Measurements from ENCODE around the gene SLC22A2. TPM values are rescaled to one million over a fixed set of nuclear protein-coding genes. Genes with fewer than 3 reads are reported as not detected.

Gene SLC22A2
- total RNA-seq, 3 donors from 2014 or later = not detected

- no peaks in the 10 kb centered on the region for H3K36me3 ChIP-seq
- no peak overlapping the region for H3K4me3 ChIP-seq
- intact Hi-C loops (cut with DNase I; ENCODE audit: low total_unique reads) = no loop called here
- TF ChIP-seq CTCF (IDR thresholded peaks at IDR 0.05) (no peak), POLR2A (IDR thresholded peaks at IDR 0.05) (no peak), POLR2AphosphoS5 (IDR thresholded peaks at IDR 0.05) (no peak)
- no peak overlapping the region for H3K27ac ChIP-seq
- H3K4me1 ChIP-seq = no peaks in the 10 kb centered on the region
- no peak for DNase-seq (ENCODE audit: low spot score in 2 of 2)
- H3K9me3 ChIP-seq = no peaks in the 10 kb centered on the region
- H3K27me3 ChIP-seq = no peaks in the 10 kb centered on the region
These were observed 6.4 kb downstream of the SLC22A2 start for GRCh38 chr6:160252073-160252813.

GRCh38 chr6:160249671-160250070 lies 8.9 kb downstream of the SLC22A2 start:
- Histone ChIP-seq H3K36me3 (no peaks in the 10 kb centered on the region), H3K27me3 (no peaks in the 10 kb centered on the region), H3K9me3 (no peaks in the 10 kb centered on the region), H3K27ac (no peak overlapping the region), H3K4me3 (no peak overlapping the region), H3K4me1 (no peaks in the 10 kb centered on the region)
- intact Hi-C loops (cut with DNase I; ENCODE audit: low total_unique reads) = no loop called here
- TF ChIP-seq POLR2AphosphoS5 (IDR thresholded peaks at IDR 0.05) (no peak), POLR2A (IDR thresholded peaks at IDR 0.05) (no peak), CTCF (IDR thresholded peaks at IDR 0.05) (no peak)
- DNase-seq (ENCODE audit: low spot score in 2 of 2) = no peak

- TF ChIP-seq CTCF (IDR thresholded peaks at IDR 0.05) (no peak), POLR2AphosphoS5 (IDR thresholded peaks at IDR 0.05) (no peak)
- Histone ChIP-seq H3K27ac (no peak overlapping the region), H3K4me3 (no peak overlapping the region), H3K36me3 (no peaks in the 10 kb centered on the region), H3K4me1 (no peaks in the 10 kb centered on the region), H3K9me3 (no peaks in the 10 kb centered on the region), H3K27me3 (no peaks in the 10 kb centered on the region)
- intact Hi-C loops (cut with DNase I; ENCODE audit: low total_unique reads) = no loop called here
- no peak for DNase-seq (ENCODE audit: low spot score in 2 of 2)
These were observed 10.1 kb downstream of the SLC22A2 start for GRCh38 chr6:160248538-160248937.

- H3K9me3 ChIP-seq = no peaks in the 10 kb centered on the region
- intact Hi-C loops (cut with DNase I; ENCODE audit: low total_unique reads) = no loop called here
- H3K27me3 ChIP-seq = no peaks in the 10 kb centered on the region
- H3K4me1 ChIP-seq = no peaks in the 10 kb centered on the region
- H3K4me3 ChIP-seq = no peak overlapping the region
- no peak for DNase-seq (ENCODE audit: low spot score in 2 of 2)
- no peak overlapping the region for H3K27ac ChIP-seq
- no peak for TF ChIP-seq CTCF (IDR thresholded peaks at IDR 0.05)
- TF ChIP-seq POLR2AphosphoS5 (IDR thresholded peaks at IDR 0.05) = no peak
- no peaks in the 10 kb centered on the region for H3K36me3 ChIP-seq
These were observed 11.2 kb downstream of the SLC22A2 start for GRCh38 chr6:160247457-160247883.

- no peaks in the 10 kb centered on the region for H3K4me1 ChIP-seq
- no peaks in the 10 kb centered on the region for H3K36me3 ChIP-seq
These were observed 17.9 kb downstream of the SLC22A2 start for GRCh38 chr6:160240691-160241084.

More at GRCh38 chr6:160240691-160241084, 17.9 kb downstream of the SLC22A2 start:
- Histone ChIP-seq H3K27ac (no peak overlapping the region), H3K4me3 (no peak overlapping the region), H3K27me3 (no peaks in the 10 kb centered on the region), H3K9me3 (peaks cover 0 to 14% of the 10 kb centered on the region in 2 donors)
- no peak for DNase-seq (ENCODE audit: low spot score in 2 of 2)
- TF ChIP-seq POLR2A (IDR thresholded peaks at IDR 0.05) = no peak
- no peak for TF ChIP-seq POLR2AphosphoS5 (IDR thresholded peaks at IDR 0.05)
- TF ChIP-seq CTCF (IDR thresholded peaks at IDR 0.05) = no peak
- intact Hi-C loops (cut with DNase I; ENCODE audit: low total_unique reads) = no loop called here
